ENCODE results near the gene IQGAP3. TPM values are rescaled to one million over a fixed set of nuclear protein-coding genes. Genes with fewer than 3 reads are reported as not detected.

Gene IQGAP3
- polyA plus RNA-seq, 1 experiment = 28.1 TPM

DNA sequence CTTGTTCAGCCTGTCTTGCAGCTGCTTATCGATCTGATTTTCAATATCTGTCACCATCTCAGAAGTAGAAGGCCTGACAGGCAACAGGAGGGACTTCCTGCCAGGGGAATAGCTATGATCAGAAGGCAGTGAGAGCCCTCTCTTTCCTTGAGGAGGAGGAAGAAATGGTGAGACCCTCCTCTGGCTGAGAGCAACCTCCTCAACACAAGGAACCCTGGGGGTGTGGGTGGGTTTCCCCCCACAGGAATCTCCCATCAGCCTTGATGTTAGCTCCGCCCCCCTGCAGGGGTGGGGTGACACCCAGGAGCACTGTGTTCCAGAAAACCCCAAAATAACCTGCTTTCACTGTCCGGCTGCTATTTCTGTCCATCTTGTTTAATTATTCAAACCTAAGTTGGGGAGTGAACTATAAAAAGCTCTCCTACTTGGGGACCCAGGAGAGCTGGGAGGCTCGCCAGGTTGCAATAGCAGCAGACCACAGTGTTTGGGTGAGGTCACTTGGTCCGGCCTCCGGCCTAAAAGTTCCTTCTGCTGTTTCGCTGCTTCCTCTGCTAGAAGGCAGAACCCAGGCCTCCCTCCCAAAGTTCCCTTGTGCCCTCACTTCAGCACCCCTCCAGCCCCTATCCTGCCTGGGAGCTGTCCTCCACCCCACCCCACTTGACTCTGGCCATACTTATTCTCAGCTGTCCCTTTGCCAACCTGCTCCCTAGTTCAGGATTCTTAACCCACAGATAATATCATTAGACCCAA, 64.0 kb downstream of the IQGAP3 start:
- no peaks in the 10 kb centered on the region for H3K36me3 ChIP-seq (ENCODE audit: control insufficient read depth, insufficient read depth, low read length)
- no peaks in the 10 kb centered on the region for H3K27me3 ChIP-seq (ENCODE audit: control insufficient read depth, insufficient read depth, low read length)
- H3K4me3 ChIP-seq (ENCODE audit: low read depth, low read length) = no peak overlapping the region
- ChIA-PET CTCF (interaction anchor here (0.7 to 1.2 kb wide), 3 partner anchors 27 to 117 kb away, joined by 3 to 12 read pairs (median 3); no protein-coding TSS in a partner anchor), POLR2A (no interaction called here)
- TF ChIP-seq, protein P1, sequence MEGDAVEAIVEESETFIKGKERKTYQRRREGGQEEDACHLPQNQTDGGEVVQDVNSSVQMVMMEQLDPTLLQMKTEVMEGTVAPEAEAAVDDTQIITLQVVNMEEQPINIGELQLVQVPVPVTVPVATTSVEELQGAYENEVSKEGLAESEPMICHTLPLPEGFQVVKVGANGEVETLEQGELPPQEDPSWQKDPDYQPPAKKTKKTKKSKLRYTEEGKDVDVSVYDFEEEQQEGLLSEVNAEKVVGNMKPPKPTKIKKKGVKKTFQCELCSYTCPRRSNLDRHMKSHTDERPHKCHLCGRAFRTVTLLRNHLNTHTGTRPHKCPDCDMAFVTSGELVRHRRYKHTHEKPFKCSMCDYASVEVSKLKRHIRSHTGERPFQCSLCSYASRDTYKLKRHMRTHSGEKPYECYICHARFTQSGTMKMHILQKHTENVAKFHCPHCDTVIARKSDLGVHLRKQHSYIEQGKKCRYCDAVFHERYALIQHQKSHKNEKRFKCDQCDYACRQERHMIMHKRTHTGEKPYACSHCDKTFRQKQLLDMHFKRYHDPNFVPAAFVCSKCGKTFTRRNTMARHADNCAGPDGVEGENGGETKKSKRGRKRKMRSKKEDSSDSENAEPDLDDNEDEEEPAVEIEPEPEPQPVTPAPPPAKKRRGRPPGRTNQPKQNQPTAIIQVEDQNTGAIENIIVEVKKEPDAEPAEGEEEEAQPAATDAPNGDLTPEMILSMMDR (IDR thresholded peaks at IDR 0.05; ENCODE audit: insufficient read depth, low read depth, low read length) = no peak
- no peak for DNase-seq (ENCODE audit: low read depth)

DNA sequence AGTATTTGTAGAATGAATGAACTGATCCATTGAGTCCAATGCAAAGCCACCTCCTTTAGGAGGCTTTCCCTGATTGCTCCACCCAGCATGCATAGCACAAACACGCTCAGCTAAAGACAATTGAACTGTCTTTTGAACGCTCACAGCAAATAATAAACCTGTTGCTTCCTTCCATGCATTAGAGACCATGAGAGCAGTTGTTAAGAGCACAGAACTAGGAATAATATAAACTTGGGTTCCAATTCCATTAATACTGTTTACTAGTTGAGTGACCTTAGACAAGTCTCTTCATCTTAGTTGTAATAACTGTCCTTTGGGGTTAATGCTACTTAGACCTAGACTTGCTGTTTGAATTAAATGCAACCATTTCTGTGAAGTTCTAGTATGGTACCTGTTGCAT, 65.9 kb downstream of the IQGAP3 start:
- no peak for DNase-seq (ENCODE audit: low read depth)
- ChIA-PET POLR2A (no interaction called here), CTCF (no interaction called here)
- no peaks in the 10 kb centered on the region for H3K36me3 ChIP-seq (ENCODE audit: control insufficient read depth, insufficient read depth, low read length)
- H3K4me3 ChIP-seq (ENCODE audit: low read depth, low read length) = no peak overlapping the region
- TF ChIP-seq, protein P1 (IDR thresholded peaks at IDR 0.05; ENCODE audit: insufficient read depth, low read depth, low read length) = no peak
- H3K27me3 ChIP-seq (ENCODE audit: control insufficient read depth, insufficient read depth, low read length) = no peaks in the 10 kb centered on the region

DNA sequence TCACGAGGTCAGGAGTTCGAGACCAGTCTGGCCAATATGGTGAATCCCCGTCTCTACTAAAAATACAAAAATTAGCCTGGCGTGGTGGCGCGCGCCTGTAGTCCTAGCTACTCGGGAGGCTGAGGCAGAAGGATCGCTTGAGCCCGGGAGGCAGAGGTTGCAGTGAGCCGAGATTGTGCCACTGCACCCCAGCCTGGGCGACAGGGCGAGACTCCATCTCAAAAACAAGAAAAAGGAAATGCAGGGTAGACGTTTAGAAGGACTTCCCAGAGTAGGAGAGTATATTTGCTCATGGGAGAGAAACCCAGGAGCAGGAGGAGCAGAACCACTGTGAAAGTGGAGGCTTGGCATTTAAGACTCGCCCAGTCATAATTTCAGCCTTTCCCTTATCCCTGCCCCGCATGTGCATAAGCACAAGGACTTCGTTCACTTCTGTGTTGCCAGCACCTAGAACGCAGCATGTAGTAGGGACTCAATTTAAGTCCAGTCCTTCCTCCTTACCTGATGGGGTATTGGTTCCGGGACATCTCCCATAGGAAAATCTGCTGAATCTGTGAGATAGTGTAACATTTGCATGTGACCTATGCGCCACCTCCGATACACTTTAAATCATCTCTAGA, 66.6 kb downstream of the IQGAP3 start:
- ChIA-PET POLR2A (no interaction called here), CTCF (interaction anchor here (1.1 to 2.7 kb wide), 2 partner anchors 49 to 65 kb away, joined by 3 to 11 read pairs; no protein-coding TSS in a partner anchor)
- H3K4me3 ChIP-seq (ENCODE audit: low read depth, low read length) = 0 out of 2 replicates have a peak overlapping the region, but pooled peaks have one; percentile 3
- H3K36me3 ChIP-seq (ENCODE audit: control insufficient read depth, insufficient read depth, low read length) = no peaks in the 10 kb centered on the region
- no peak for DNase-seq (ENCODE audit: low read depth)
- TF ChIP-seq, protein P1 (IDR thresholded peaks at IDR 0.05; ENCODE audit: insufficient read depth, low read depth, low read length) = no peak
- no peaks in the 10 kb centered on the region for H3K27me3 ChIP-seq (ENCODE audit: control insufficient read depth, insufficient read depth, low read length)

DNA sequence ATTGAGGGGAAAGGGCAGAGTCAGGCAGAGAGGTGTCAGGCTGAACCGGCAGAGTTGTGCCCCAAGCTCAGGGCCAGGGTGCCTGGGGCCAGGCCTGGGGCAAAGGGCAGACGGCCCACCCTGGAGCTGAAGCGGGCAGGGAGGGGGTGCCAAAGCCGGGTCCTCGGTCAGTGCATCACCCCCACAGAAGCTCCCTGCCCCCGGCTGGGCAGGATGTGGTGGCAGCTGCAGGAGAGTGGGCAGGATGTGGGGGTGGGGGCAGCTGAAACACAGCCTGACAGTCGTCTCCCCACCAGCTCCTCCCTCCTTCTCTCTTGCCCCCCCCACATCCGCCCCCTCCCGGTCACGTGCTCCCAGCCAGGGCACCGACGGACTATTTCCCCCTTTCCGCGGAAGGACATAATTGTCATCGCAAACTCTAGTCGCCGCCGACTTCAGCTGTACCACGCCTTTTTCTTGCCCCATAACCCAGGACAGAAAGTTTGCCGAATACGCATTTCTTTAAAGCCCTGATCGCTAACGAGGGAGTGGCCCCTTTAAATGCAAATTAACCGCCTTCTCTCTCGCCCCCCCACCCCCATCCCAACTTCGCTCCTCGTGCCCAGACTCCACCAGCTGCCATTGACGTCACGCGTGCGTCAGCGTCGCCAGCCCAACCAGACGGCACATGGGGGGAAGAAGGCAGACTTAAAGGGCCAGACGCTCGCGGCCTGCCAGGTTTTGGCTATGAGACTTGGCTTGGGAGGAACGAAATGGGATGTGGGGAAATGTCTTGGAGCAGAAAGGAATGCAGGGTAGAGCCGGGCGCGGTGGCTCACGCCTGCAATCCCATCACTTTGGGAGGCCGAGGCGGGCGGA, 67.3 kb downstream of the IQGAP3 start:
- TF ChIP-seq, protein P1 (IDR thresholded peaks at IDR 0.05; ENCODE audit: insufficient read depth, low read depth, low read length) = no peak
- ChIA-PET POLR2A (interaction anchor here (0.6 to 0.9 kb wide), 3 partner anchors 14 to 202 kb away, joined by 3 to 10 read pairs (median 4); no protein-coding TSS in a partner anchor), CTCF (interaction anchor here (0.9 to 2.7 kb wide), 4 partner anchors 24 to 120 kb away, joined by 3 to 11 read pairs (median 5); no protein-coding TSS in a partner anchor)
- Histone ChIP-seq H3K27me3 (ENCODE audit: control insufficient read depth, insufficient read depth, low read length) (no peaks in the 10 kb centered on the region), H3K4me3 (ENCODE audit: low read depth, low read length) (peak overlapping the region; percentile 30), H3K36me3 (ENCODE audit: control insufficient read depth, insufficient read depth, low read length) (no peaks in the 10 kb centered on the region)
- DNase-seq (ENCODE audit: low read depth) = peak; percentile 94
